GM10266 (cell line): Measurements from ENCODE around the gene MOK.
A peak's percentile ranks its signal among the peaks of the same experiment; 100 is the strongest.
"Not testable (repeated sequence)": the region's sequence is repeated elsewhere in the genome, so short reads cannot be mapped to it uniquely, and the experiment has no call there.

ENCODE experiments used
- DNase-seq: peaks from one replicate; pipeline ENCODE4 v3.0.0; 2012; ENCODE audit errors: extremely low spot score
- CTCF ChIP-seq: IDR thresholded peaks from 2 replicates; pipeline ENCODE4 v1.5.1; 2012; ENCODE audit warnings: mild to moderate bottlenecking, low read depth; ENCODE audit not compliant: control insufficient read depth, insufficient read depth; ENCODE audit errors: missing control alignments

MOK gene

GRCh38 chr14:102333795-102334705 lies 29.1 kb upstream of the MOK start:
- DNase-seq = no peak
- no peak for TF ChIP-seq CTCF

DNA sequence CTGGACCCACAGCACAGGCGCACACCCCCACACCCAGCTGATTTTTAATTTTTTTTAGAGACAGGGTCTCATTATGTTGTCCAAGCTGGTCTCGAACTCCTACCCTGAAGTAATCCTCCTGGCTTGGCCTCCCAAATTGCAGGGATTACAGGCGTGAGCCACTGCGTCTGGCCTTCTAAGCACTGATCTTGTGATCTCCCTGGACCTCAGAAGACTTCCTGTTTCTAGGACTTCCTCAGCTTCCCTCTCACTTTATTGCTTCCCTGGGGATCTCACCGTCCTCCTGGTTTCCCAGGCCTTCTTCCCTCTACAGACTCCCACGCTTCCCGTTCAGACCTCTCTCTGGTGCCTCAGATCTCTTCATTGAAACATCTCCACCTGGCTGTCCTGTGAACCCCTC lies 28.4 kb upstream of the MOK start:
- no peak for DNase-seq
- TF ChIP-seq CTCF = no peak

DNA sequence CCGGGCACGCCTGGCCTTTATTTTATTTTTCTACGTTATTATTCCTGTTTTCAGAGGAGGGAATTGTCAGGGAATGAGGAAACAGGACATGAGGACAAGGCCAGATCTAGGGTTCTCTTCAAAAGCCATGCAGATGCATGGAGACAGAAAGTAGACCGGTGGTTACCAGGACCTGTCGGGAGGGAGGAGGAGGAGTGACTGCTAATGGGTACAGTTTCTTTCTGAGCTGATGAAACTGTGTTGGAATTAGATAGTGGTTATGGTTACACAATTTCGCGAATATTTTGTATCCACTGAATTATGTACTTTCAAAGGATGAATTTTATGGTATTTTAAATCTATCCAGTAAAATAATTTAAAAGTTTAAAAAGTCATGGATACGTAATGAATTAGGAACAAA lies 25.8 kb upstream of the MOK start:
- no peak for TF ChIP-seq CTCF
- DNase-seq = no peak

DNA sequence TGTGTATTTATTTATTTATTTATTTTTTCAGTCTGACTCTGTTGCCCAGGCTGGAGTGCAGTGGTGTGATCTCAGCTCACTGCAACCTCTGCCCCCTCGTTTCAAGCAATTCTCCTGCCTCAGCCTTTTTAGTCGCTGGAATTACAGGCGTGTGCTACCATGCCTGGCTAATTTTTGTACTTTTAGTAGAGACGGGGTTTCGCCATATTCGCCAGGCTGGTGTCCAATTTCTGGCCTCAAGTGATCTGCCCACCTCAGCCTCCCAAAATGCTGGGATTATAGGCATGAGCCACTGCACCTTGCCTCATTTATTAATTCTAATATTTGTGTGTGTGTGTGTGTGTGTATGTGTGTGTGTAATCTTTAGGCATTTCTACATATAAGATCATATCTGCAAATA lies 24.4 kb upstream of the MOK start:
- DNase-seq = not testable (repeated sequence)

DNA sequence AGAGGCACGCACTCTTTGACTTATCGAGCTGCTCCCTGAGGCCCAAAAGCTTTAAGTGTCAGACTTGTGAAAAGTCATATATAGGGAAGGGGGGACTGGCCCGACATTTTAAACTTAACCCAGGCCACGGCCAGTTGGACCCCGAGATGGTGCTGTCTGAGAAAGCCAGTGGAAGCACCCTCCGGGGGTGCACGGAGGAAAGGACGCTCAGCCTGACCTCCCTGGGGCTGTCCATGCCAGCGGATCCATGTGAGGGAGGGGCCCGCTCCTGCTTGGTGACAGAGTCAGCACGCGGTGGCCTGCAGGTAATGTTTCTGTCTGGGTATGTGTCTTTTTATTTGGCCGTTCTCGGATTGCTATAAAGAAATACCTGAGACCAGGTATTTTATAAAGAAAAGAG lies 21.6 kb upstream of the MOK start:
- TF ChIP-seq CTCF = no peak
- no peak for DNase-seq

DNA sequence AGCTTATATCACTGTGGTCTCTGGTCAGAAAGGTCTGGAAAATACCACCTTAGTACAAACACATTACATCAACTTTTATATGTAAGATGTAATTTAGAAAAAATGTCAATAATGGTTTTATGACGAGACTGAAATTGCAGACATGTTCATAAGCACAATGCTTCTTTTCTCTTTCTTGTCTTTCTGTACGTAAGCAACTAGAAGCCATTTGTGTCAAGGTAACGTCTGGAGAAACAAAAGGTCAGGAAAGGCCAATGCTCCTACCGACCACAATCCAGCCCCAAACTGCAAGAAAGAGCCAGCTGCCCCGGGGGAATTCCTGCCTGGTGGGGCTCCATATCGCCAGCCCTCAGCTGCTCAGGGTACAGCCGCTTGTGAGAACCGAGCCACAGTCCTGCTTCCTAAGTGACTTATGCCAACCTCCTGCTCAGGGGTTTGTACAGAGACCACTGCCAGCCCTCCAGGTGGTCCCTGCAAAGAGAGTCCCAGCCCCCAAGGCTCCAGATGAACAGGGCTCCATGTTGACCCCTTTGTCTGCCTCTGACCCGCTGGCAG lies 20.9 kb upstream of the MOK start:
- TF ChIP-seq CTCF = no peak
- no peak for DNase-seq

GRCh38 chr14:102323102-102323501 lies 18.1 kb upstream of the MOK start:
- no peak for DNase-seq
- peak; percentile 40 for TF ChIP-seq CTCF
